Heart left ventricle (tissue), 13 donors: ENCODE measurements around the gene ZNF69.

Source experiments
- CTCF ChIP-seq, 12 donors: fragments of 200-600 bp; sonication (generic) in 4 of 12; IDR thresholded peaks; one replicate each; pipeline versions ENCODE4 v1.5.0 to v1.8.0; 2018 to 2022; ENCODE audit warnings: antibody characterized with exemption in 12 of 12, mild to moderate bottlenecking in 5 of 12
- POLR2A ChIP-seq, 2 donors: fragments of 450-650 bp; IDR thresholded peaks; one replicate each; pipeline ENCODE4 v1.6.1; 2017; ENCODE audit warnings: antibody characterized with exemption in 2 of 2, mild to moderate bottlenecking in 2 of 2, moderate library complexity in 2 of 2
- donor health status: ischemic (EF 13 %, LVEDD 7.1; RV severe dilation, severe dysfunction).
- donor health status: DM: no; HTN: yes; CAD: no.
- donor health status: DM: no; HTN: no; CAD: no.
- donor health status: ischemic (EF 25% LVEDD 6.9; RV normal size, moderate dysfunction).
- donor health status: ischemic (EF 25% LVEDD 5.7; RV mildly dilated, moderate dysfunction).
- donor health status: ischemic (EF 35%, LVEDD 5.7; RV mildly dilated, moderate dysfunction).
- donor health status: nonischemic (EF 11% LVEDD 7.7; RV severe dilation, severe dysfunction).
- donor health status: DM: yes; HTN: yes; CAD: no.
- donor health status: PGD.
- donor health status: ischemic (EF 29% LVEDD 5.4; RV normal size, mild dysfunction).
- donor health status: nonischemic (EF 23%, LVEDD 6.1; RV moderate dilation, normal function).

DNA sequence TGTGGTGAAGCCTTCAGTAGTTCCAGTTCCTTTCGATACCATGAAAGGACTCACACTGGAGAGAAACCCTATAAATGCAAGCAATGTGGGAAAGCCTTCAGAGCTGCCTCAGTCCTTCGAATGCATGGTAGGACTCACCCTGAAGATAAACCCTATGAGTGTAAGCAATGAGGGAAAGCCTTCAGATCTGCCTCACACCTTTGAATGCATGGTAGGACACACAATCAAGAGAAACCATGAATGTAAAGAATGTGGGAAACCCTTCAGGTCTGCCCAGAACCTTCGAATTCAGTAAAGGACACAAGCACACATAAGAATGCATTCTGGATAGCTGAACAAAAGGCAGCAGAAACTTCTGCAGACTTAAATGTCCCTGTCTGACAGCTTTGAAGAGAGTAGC is 18.3 kb downstream of the ZNF69 start:
- TF ChIP-seq CTCF (IDR thresholded peaks at IDR 0.05) (no peak), POLR2A (IDR thresholded peaks at IDR 0.05) (no peak)
